T-helper 2 cell (primary cell): Measurements from ENCODE around the gene MAML2.

Experiments used
- DNase-seq, 5 experiments: peaks; one replicate each; pipeline versions ENCODE4 v3.0.0 to v3.0.0-alpha.2; 2012 to 2022

MAML2 gene

DNA sequence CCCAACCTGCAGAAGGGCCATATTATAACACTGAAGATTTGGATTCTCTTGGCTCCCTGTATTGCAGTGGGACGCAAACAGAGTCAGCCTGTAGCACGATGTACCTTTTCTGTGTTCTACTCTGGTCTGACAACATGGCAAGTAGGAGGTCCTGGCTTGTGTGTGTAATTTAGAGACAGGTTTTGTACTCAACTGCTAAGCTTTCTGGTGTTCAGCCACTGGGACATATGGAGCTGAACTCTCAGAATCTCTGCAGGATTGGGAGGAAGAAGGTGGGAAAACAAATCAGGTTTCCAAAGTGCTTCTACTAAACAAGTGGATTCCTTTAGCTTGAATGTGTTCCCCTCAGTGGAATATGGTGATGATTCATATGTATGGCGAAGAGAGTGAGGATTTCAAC, 226.6 kb downstream of the MAML2 start:
- no peak for DNase-seq

GRCh38 chr11:96114178-96115064, 228.6 kb downstream of the MAML2 start:
- DNase-seq, result peak in 1 of 5 experiments; percentile 36

DNA sequence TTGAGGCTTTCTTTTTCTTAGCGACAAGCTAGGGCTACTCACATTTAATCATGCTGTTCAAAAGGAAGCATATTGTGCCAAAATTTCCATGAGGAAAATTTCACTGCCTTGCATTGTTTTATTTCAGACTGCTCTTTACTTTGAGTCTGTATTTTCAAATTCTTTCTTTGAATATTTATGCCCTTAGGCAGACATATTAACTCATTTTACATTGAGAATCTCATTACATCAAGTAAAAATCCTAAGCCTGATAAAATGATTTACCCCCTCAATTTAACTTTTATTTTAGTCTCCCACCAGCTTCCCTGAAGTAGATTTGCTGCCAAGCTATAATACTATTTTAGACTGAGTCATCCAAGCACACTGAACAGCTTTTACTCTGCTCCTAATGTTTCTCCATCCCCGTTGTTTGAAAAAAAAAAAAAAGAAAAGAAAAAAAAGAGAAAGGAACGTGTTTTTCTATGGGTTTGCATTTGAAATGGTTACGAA, 229.8 kb downstream of the MAML2 start:
- no peak for DNase-seq

DNA sequence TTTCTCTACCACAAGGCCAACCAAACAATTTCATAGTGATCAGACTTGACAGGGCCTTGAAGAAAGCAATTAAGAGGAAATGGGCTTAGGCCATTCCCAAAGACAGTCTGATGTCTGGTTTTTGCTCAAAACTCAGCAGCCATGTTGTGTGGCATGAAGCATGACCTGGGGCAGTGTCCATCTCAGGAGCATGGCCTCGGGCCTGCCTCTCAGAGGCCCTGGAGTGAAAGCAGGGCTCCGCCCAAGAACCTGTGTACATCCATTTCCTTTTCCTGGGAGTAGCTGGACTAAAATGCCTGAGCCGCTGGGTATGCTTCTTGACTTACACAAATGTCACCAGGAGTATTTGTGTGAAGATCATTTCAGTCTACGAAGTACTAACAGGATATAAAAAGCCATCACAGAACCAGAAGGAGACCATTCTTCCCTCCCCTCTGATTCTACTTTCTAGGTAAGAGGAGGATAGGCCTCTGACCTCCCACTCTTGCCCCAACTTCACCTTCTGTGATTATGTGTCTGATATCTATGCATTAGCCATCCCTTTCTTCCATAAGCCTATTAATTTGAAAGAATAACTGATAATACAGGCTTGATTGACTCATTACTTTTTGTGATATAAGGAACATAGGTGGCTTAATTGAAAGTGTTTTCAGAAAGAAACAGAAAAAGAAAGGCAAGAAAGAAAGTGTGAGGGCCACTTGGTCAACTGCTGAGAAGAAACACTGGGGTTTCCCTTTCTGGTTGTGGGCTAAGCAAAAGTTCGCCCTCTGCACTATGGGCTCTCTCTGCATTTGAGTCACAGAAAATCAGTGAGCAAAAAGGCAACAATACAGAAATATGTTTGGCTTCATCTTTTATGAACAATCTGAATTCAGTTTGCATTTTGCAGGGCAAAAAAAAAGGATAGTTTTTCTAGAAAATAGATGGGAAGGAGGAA, 230.5 kb downstream of the MAML2 start:
- peak in 1 of 5 experiments; percentile 71 for DNase-seq

DNA sequence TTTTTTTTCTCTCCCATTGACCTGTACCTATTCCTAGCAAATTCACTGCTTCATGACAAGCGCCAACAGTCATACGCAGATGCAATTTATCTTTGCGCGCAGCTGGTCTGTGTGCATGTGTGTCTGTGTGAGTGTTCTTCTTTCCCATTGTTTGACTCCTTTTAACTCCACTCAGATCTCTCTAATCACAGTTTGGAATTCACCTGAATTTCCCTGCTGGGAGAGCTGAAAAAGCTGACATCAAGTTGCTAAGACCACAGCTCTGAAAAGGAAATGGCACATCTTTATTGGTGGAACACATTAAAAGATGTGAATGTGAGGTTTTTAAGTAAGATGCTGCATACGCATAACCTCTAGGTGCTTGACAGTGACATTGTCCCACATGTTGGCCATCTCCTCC, 231.7 kb downstream of the MAML2 start:
- DNase-seq, result no peak

DNA sequence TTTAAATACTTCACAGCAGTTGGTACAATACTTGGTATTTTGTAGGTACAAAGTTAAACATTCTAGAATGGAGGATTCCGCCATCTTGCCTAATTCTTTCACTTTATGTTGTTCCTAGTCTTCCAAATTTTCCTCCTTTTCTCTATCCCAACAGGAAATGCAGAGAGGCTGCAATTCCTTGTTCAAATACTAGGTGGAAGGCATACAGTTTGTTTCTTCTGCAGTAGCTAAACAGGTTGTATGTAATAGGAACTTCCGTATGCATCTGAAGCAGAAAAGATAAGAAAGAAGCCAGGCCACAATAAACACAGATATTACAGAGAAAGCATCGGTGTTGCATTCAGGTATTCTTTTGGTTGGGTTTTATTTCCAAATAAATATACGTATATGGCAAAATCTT, 232.7 kb downstream of the MAML2 start:
- DNase-seq, result no peak

DNA sequence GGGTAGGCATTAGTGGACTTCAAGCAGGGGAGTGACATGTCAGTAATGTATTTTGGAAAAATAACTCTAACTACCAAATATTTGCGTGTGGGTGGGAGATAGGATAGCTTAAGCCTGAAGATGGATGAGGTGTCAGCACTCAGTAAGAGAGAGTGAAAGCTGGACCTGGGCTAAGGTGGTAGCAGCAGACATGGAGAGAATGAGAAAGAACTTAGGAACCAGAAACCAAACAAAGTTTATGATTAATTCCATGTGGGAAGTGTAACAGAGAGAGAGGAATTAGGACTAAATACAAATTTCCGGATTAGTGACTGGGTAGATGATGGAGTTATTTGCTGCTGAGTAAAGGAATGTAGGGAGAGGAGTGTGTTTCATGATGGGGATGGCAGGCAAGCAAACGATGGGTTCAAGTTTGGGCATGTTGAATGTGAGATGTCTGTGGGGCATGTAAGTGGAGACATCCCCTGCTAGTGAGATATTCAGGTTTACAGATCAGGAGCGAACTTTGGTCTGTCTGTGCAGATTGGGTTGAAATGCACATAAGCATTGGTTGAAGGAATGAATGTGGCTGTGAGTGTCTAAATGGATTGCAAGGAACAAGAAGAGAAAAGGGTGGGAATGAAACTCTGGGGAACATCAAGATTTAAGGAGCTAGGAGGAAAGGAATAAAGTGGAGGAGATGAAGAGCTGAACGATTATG, 233.5 kb downstream of the MAML2 start:
- no peak for DNase-seq

GRCh38 chr11:96107143-96107824, 235.7 kb downstream of the MAML2 start:
- no peak for DNase-seq

DNA sequence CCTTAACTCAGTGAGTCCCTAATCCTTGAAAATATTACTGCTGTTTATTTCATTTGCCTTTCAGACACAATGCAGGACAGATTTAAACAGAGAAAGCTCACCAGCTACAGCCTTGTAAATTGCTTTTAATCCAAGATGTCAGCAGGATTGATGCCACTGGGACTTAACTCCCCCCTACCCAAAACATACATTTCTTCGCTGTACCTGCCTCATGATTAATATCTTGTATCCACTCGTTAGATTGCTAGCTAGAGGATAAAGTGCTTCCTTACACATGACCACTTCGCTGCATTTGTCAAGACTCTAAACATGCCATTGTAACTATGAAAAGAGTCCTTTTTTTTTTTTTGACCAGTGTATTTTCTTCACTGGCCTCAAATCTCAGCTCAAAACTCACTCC, 236.3 kb downstream of the MAML2 start:
- no peak for DNase-seq

DNA sequence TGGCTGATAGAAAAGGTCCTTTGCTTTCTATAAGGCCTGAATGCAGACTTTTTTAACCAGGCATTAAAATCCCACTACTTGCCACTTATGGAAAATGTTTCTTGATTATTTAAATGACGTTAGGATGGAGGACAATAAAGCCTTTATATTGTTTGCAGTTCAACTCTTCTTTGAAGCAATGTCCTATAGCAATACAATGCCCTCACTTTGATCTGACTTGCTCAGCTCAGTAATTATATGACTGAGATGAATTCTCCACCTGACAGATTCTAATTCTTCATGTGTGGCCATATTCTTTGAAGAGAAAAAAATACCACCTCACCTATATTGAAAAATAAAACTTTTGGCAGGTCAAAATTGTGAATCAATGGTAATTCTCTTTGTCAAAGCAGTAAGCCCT, 237.1 kb downstream of the MAML2 start:
- no peak for DNase-seq

GRCh38 chr11:96105197-96105895, 237.6 kb downstream of the MAML2 start:
- DNase-seq, result peak in 1 of 5 experiments; percentile 23

- DNase-seq, result no peak
These were observed 238.5 kb downstream of the MAML2 start for GRCh38 chr11:96104496-96104895.

DNA sequence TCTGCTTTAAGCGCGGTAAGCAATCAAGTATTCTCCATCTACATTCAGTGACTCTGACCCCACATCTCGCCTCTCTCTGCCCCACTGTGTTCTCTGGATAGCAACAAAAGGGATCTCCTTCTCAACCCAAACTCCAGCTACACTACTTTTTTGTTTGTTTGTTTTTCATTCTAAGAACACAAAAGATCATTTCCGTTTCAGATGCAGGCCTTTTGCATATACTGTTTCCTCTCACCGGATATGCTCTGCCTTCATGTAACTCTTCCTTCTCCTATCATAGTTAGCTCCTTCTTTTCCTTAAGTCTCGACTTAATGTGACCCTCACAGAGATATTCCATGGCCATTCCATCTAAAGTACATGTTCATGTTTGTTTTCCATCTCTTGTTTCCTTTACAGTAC, 239.3 kb downstream of the MAML2 start:
- DNase-seq, result no peak

DNA sequence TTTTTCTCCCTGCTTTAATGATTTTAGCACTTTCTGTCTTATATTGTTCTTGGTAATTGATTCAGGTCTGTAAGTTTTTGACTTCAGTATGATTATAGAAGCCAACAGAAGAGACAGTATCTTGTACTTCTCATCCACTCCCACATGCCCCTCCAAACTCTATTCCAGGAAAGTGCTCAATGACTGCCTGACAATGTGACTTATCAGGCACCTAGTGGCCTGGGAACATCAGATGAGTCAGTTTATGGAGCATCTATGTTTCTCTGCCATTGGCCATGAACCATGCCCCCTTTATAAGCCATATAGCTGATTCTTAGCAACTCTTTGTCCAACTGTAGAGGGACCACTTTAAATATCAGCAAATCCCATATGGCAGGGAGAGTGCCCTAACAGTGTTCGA, 239.9 kb downstream of the MAML2 start:
- DNase-seq, result no peak

DNA sequence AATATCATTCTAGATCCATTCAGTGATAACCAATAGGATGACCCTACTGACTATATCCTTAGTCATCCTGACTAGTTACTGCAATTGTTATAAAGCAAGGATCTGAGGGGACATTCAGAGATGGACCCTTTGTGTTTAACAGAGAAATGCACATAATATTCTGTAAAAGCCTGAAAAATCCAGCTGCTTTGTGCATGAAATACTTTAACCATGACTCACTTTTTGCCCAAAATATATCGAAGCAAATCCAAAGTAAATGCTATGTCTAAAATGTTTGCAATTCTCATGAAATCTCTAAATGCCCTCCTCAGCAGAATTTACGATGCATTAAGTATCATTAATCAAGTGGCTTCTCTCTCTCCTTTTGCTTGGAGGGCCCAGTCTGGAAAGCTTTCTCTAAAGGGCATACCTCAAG, 240.3 kb downstream of the MAML2 start:
- DNase-seq, result no peak

DNA sequence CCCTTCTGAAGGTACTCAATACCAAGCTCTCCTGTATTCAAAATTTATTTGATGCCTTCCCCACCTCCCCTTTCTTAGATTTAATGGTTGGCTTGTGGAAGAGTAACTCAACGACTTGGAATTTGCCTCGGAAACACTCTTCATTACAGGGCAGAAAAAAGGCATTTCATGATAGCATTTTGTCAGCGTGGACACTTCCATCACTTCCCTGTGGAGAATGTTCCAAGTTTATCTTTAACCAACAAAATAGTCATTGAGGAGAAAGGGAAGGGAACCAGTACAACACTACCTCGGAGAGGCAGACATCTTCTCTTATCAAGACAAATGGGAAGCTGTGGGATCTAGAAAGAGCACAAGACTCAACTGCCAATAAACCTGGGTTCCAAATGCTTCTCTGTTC, 241.8 kb downstream of the MAML2 start:
- DNase-seq, result no peak

- DNase-seq, result no peak
These were observed 244.3 kb downstream of the MAML2 start for GRCh38 chr11:96098511-96099241.

DNA sequence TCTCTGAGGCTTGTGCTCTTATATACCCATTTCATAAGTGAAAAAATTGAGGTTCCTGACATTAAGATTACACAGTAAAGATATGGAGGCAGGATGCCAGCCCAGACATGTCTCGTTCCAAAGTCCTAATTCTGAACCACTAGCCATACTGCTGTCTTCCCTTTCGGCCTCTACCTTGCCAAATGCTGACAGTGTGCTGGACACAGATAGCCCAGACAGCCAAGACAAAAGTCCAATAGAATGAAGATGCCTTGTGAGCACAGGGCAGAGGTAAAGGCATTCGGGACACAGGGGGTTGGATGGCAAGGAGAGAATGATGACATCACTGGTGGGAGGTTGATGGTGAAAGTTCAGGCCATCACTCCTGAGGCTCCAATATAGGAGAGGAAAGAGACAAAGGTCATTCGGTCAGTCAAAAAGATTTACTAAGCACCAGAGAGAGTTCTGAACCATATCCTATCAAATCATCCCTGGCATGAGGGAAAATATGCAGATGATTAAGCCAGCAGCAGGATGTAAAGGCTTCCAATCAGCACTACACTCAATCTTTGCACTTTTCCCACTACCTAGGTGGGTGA, 245.1 kb downstream of the MAML2 start:
- DNase-seq, result no peak

GRCh38 chr11:96096360-96096759, 246.6 kb downstream of the MAML2 start:
- DNase-seq, result no peak

GRCh38 chr11:96095884-96096303, 247.1 kb downstream of the MAML2 start:
- DNase-seq, result no peak
